Aorta (tissue), 5 donors: ENCODE results near the gene HOXC4. TPM values are rescaled to one million over a fixed set of nuclear protein-coding genes. Genes with fewer than 3 reads are reported as not detected.

Experiments
- ATAC-seq: fragments of 200-7000 bp; cut with Tn5 transposase; one replicate; pipeline ENCODE4 v1.9.1; 2022; ENCODE audit warnings: moderate library complexity; ENCODE audit not compliant: low FRiP score
- DNase-seq, 2 donors: peaks; one replicate each; pipeline ENCODE4 v3.0.0-alpha.2; 2020
- H3K27ac ChIP-seq, 2 donors: one replicate each; pipeline ENCODE4 v1.5.1; 2013; ENCODE audit warnings: low read length in 2 of 2, mild to moderate bottlenecking in 2 of 2, moderate library complexity in 2 of 2, control low read depth in 1 of 2, inconsistent platforms in 1 of 2, low read depth in 1 of 2
- H3K27me3 ChIP-seq, 2 donors: one replicate each; pipeline ENCODE4 v1.6.1; 2013; ENCODE audit warnings: control low read depth in 1 of 2, low read length in 1 of 2, mild to moderate bottlenecking in 1 of 2, moderate library complexity in 1 of 2; ENCODE audit not compliant: insufficient read depth in 2 of 2, control insufficient read depth in 1 of 2
- H3K36me3 ChIP-seq, 2 donors: one replicate each; pipeline ENCODE4 v1.6.1; 2013; ENCODE audit warnings: control low read depth in 1 of 2, low read length in 1 of 2, mild to moderate bottlenecking in 1 of 2; ENCODE audit not compliant: insufficient read depth in 2 of 2, control insufficient read depth in 1 of 2
- H3K4me1 ChIP-seq, 2 donors: one replicate each; pipeline ENCODE4 v1.6.1; 2013; ENCODE audit warnings: low read length in 2 of 2, control low read depth in 1 of 2, mild to moderate bottlenecking in 1 of 2, moderate library complexity in 1 of 2; ENCODE audit not compliant: insufficient read depth in 2 of 2, control insufficient read depth in 1 of 2
- H3K4me3 ChIP-seq, 2 donors: one replicate each; pipeline ENCODE4 v1.5.1; 2013; ENCODE audit warnings: low read length in 2 of 2, control low read depth in 1 of 2, mild to moderate bottlenecking in 1 of 2
- H3K9me3 ChIP-seq: one replicate; pipeline ENCODE4 v1.6.1; 2013; ENCODE audit warnings: mild to moderate bottlenecking, low read length; ENCODE audit not compliant: control insufficient read depth
- whole genome bisulfite sequencing, 2 donors: extraction: QIAGEN DNeasy Blood & Tissue Kit; methylation state at CpG; one replicate each; pipeline ENCODE4 v1.1.7; 2013; 5-methylcytosine and 5-hydroxymethylcytosine counted together
- intact Hi-C, 2 donors: fragments of 100-400 bp; cut with DNase I; formaldehyde crosslinking; loops; one replicate each; pipeline versions ENCODE4 v1.14.2 to v1.15.0; 2022
- polyA plus RNA-seq, 2 donors: library from polyadenylated mRNA; stranded (reverse); fragments of 200-250 nt; gene quantifications; one replicate each; pipeline ENCODE4 v1.2.3, GENCODE V29; 2013
- total RNA-seq, 2 donors: library from RNA; stranded (reverse); fragmentation: NEBNext Ultra II Directional; extraction: Animal tissue kit (Norgen Biotek cat#: 25700); gene quantifications; one replicate each; pipeline ENCODE4 v1.2.1, GENCODE V29; 2021
- donor health status: healthy with polysubstance abuse.
- donor health status: Bipolar disorder and iron deficiency.
- donor health status: DM: no; HTN: no; CAD: no.
- donor health status: DM: no; HTN: no; CAD: no.
- donor health status: DM: yes; HTN: yes; CAD: no.

The HOXC4 gene
- total and polyA plus RNA-seq, 4 donors = 1.4 to 18.4 (median 5.9) TPM

DNA sequence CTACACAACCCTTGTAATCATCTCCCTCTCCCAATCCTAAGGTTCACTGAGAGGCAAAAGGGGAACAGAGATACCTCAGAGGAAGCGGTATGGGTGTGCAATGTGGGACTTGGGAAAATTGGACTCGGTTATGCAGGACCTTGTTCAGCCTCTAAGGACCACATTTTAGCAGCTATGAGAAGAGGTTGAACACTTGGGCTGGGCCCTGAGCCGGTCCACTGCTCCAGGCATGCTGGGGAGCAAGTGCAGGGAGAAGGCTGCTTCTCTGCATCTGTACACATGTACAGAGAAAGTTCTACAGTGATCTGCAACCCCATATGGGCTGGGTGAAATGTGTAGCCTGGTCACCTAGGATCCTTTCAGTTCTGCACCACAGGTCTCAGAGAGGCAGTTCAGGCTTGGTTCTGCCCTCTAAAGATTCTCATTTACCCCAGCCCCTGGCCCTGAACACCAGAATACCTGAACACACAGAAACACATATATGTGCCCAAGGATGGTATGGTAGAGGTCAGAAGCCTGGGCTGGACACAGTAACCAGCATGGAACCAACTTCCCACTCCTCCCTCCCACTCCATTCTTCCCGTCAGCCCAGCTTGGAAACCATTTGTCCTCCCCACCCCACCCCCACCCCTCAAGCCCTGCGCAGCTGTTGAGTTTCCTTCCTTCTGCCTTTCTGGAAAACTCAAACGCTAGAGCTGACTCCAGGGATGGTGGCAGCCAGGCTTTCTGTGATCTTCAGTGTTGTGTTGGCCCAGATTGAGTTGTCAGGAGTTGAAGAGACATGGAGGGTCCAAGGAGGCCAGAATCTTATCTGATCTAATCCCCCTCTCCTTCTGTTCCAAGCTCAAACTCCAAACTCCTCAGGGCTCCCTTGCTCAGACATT, 10.4 kb upstream of the HOXC4 start:
- no peak for DNase-seq
- no peak for ATAC-seq
- Histone ChIP-seq H3K36me3 (no peaks in the 10 kb centered on the region), H3K4me3 (no peak overlapping the region), H3K27me3 (no peaks in the 10 kb centered on the region), H3K4me1 (no peaks in the 10 kb centered on the region), H3K9me3 (no peaks in the 10 kb centered on the region), H3K27ac (no peak overlapping the region)
- 71 to 76% methylated on average over 6 of the region's 6 CpGs for WGBS, 2 donors
- intact Hi-C loops = no loop called here

DNA sequence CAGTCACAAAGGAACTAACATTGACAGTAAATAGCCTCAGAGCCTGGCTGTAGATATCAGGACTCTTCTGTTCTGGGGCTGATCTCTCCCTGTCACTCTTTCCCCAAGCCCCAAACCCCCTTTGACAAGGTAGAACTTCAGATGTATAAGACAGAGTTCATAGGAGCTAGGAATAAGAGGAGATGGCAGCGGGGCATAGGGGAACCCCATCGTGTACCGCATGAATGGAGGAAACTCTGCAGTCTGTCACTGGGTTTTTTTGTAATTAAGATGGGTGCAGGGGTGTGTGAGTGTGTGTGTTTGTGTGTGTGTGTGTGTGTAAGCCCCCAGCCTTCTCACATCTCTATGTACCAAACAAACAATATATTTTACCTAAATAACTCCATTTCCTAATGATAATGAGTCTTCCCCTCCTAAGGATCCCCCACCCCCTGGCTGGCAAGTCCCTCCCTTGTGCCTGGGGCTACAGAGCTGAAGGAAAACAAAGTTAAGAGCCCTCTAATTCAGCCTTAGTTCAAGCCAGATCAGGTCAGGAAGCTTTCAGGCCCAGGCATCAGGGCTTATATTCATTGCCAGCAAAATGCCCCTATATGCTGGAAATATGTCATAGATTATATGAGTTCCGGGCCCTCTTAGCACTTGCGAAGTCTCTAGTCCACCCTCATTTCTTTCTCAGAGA, 9.1 kb upstream of the HOXC4 start:
- no peak for DNase-seq
- H3K27me3 ChIP-seq = no peaks in the 10 kb centered on the region

GRCh38 chr12:54045401-54045800, 8.2 kb upstream of the HOXC4 start:
- Histone ChIP-seq H3K4me3 (no peak overlapping the region), H3K36me3 (no peaks in the 10 kb centered on the region), H3K27me3 (no peaks in the 10 kb centered on the region), H3K27ac (no peak overlapping the region), H3K9me3 (no peaks in the 10 kb centered on the region), H3K4me1 (no peaks in the 10 kb centered on the region)
- DNase-seq (no peak), ATAC-seq (no peak)
- intact Hi-C loops = no loop called here

More for the DNA sequence above, 9.1 kb upstream of the HOXC4 start:
- Histone ChIP-seq H3K9me3 (no peaks in the 10 kb centered on the region), H3K4me3 (no peak overlapping the region), H3K4me1 (no peaks in the 10 kb centered on the region), H3K36me3 (no peaks in the 10 kb centered on the region), H3K27ac (no peak overlapping the region)
- WGBS, 2 donors = 72 to 82% methylated on average over 5 of the region's 5 CpGs
- intact Hi-C loops = no loop called here
- ATAC-seq = no peak

GRCh38 chr12:54045868-54046521, 7.6 kb upstream of the HOXC4 start:
- Histone ChIP-seq H3K9me3 (no peaks in the 10 kb centered on the region), H3K4me1 (no peaks in the 10 kb centered on the region), H3K27ac (no peak overlapping the region), H3K27me3 (no peaks in the 10 kb centered on the region), H3K4me3 (no peak overlapping the region), H3K36me3 (no peaks in the 10 kb centered on the region)
- DNase-seq = no peak
- intact Hi-C loops = no loop called here
- 63 to 81% methylated on average over 16 of the region's 16 CpGs for WGBS, 2 donors
- no peak for ATAC-seq

GRCh38 chr12:54046809-54047159, 6.9 kb upstream of the HOXC4 start:
- Histone ChIP-seq H3K4me1 (no peaks in the 10 kb centered on the region), H3K9me3 (no peaks in the 10 kb centered on the region), H3K27ac (no peak overlapping the region), H3K27me3 (no peaks in the 10 kb centered on the region), H3K4me3 (no peak overlapping the region), H3K36me3 (no peaks in the 10 kb centered on the region)
- ATAC-seq (no peak), DNase-seq (no peak)
- WGBS, 2 donors = 61 to 72% methylated on average over 27 of the region's 27 CpGs
- intact Hi-C loops = no loop called here

GRCh38 chr12:54047160-54047963, 6.3 kb upstream of the HOXC4 start:
- ATAC-seq = no peak
- 51 to 62% methylated on average over 61 of the region's 61 CpGs for WGBS, 2 donors
- Histone ChIP-seq H3K4me3 (no peak overlapping the region), H3K36me3 (no peaks in the 10 kb centered on the region), H3K9me3 (no peaks in the 10 kb centered on the region), H3K4me1 (no peaks in the 10 kb centered on the region), H3K27me3 (no peaks in the 10 kb centered on the region), H3K27ac (no peak overlapping the region)
- DNase-seq = no peak
- intact Hi-C loops = no loop called here

DNA sequence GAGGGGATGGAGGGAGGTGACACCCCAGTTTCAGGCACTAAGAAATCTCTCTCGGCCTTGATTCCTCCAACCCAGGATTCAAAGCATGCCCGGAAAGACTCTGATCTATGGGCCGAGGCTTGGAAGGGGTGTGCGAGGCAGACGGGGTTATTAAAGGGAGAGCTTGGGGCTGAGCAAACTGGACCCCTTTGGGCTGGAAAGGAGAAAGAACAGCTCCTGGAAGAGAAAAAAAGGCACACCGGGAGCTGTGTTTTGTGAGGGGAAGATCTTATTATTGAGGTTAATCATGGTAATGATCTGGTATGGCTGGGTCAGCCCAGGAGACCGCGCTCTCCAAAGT, 5.7 kb upstream of the HOXC4 start:
- H3K9me3 ChIP-seq = no peaks in the 10 kb centered on the region
- H3K4me1 ChIP-seq = no peaks in the 10 kb centered on the region
- no peak overlapping the region for H3K27ac ChIP-seq
- H3K36me3 ChIP-seq = no peaks in the 10 kb centered on the region
- WGBS, 2 donors = 71 to 98% methylated on average over 8 of the region's 8 CpGs
- no peaks in the 10 kb centered on the region for H3K27me3 ChIP-seq
- intact Hi-C loops = no loop called here
- ATAC-seq = no peak
- H3K4me3 ChIP-seq = no peak overlapping the region
- DNase-seq = no peak

DNA sequence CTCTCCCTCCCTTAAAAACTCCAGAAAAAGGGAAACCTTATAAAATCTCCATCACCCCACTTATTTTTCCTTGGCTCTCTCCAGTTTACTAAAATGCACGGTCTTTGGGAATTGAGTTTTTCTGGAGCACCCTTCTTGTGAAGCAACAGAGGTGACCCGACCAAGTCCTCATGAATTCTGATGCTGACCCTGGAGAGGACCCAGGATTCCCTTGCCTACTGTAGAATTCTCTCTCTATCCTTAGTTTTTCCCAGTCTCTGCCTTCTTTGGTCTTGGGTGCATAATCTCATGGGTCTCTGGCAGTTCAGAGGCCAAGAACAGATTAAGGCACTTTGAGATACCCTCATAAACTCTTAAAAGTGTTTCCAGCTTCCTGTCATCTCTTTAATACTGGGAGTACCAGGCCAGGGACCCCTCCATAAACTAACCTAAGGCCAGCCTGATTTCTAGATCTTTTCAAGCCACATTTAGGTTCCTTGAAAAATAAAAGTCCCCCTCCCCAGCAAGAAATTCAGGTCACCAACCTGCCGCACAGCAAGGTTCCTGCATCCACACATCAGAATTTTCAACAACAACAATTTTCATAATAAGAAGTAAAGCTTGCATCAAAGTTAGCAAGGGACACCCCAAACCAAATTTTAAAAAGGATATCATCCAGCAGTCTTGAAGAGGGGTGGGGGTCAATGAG, 5.1 kb upstream of the HOXC4 start:
- Histone ChIP-seq H3K9me3 (no peaks in the 10 kb centered on the region), H3K4me1 (no peaks in the 10 kb centered on the region), H3K4me3 (no peak overlapping the region), H3K27ac (no peak overlapping the region), H3K36me3 (no peaks in the 10 kb centered on the region), H3K27me3 (no peaks in the 10 kb centered on the region)
- intact Hi-C loops = no loop called here
- WGBS, 2 donors = 70 to 96% methylated on average over 3 of the region's 3 CpGs
- no peak for ATAC-seq
- no peak for DNase-seq
